H1 (cell line): ENCODE data around the gene PROSER2. TPM values are rescaled to one million over a fixed set of nuclear protein-coding genes. Genes with fewer than 3 reads are reported as not detected.

ENCODE experiments used
- CTCF ChIA-PET: fragments of 300-600 bp; sonication (Branson Sonifier 250); formaldehyde crosslinking; loops from one replicate; lab custom pipeline; 2021; ENCODE audit not compliant: partially characterized antibody; lab: Charles Lee
- POLR2A ChIA-PET: fragments of 300-600 bp; sonication (Branson Sonifier 250); formaldehyde crosslinking; loops from one replicate; lab custom pipeline; 2021; ENCODE audit warnings: inconsistent platforms; ENCODE audit not compliant: partially characterized antibody; lab: Charles Lee
- DNase-seq, 2 experiments: peaks; one replicate each; pipeline versions ENCODE4 v3.0.0 to v3.0.0-alpha.2; 2010 to 2022; ENCODE audit warnings: low spot score in 2 of 2, low read depth in 1 of 2, mixed read lengths in 1 of 2
- FAIRE-seq: peaks from 2 replicates; lab custom pipeline; 2011; peaks lifted over from hg19 to GRCh38; lab: Jason Lieb, UNC
- H2AFZ ChIP-seq: 2 replicates; pipeline ENCODE4 v1.8.1; 2012; ENCODE audit warnings: low read length, inconsistent platforms
- H2AK5ac ChIP-seq: 2 replicates; pipeline ENCODE4 v1.6.1; 2013; ENCODE audit warnings: low read depth, low read length
- H2BK120ac ChIP-seq: replicated peaks from 2 replicates; pipeline ENCODE3; 2013; ENCODE audit warnings: low read depth, low read length, inconsistent platforms
- H2BK12ac ChIP-seq: 2 replicates; pipeline ENCODE4 v1.6.1; 2013; ENCODE audit warnings: low read depth, low read length
- H2BK15ac ChIP-seq: 2 replicates; pipeline ENCODE4 v1.6.1; 2013; ENCODE audit warnings: low read length
- H2BK20ac ChIP-seq: 2 replicates; pipeline ENCODE4 v1.6.1; 2013; ENCODE audit warnings: low read length
- H2BK5ac ChIP-seq: 2 replicates; pipeline ENCODE4 v1.6.1; 2013; ENCODE audit warnings: low read depth, low read length
- H3K14ac ChIP-seq: 2 replicates; pipeline ENCODE4 v1.6.1; 2013; ENCODE audit warnings: inconsistent platforms; ENCODE audit not compliant: insufficient read length
- H3K18ac ChIP-seq: 2 replicates; pipeline ENCODE4 v1.6.1; 2013; ENCODE audit warnings: low read length; ENCODE audit errors: extremely low read depth
- H3K23ac ChIP-seq: 2 replicates; pipeline ENCODE4 v1.6.1; 2013; ENCODE audit warnings: inconsistent platforms; ENCODE audit not compliant: insufficient read length
- H3K23me2 ChIP-seq: 2 replicates; pipeline ENCODE4 v1.6.1; 2013; ENCODE audit warnings: low read depth, low read length
- H3K27ac ChIP-seq: 2 replicates; pipeline ENCODE4 v1.6.1; 2011; ENCODE audit warnings: low read depth, low read length, inconsistent platforms
- H3K27me3 ChIP-seq, 4 experiments: replicated peaks in 1 of 4; 1 replicate in 1 of 4; 2 replicates in 3 of 4; pipeline versions ENCODE4 v1.6.1 to v1.8.1; 2011 to 2013; ENCODE audit warnings: low read length in 3 of 4, mild to moderate bottlenecking in 3 of 4, inconsistent platforms in 2 of 4, mixed read lengths in 2 of 4, moderate library complexity in 1 of 4; ENCODE audit not compliant: control insufficient read depth in 3 of 4, insufficient read depth in 3 of 4; ENCODE audit errors: extremely low read depth in 1 of 4
- H3K36me3 ChIP-seq, 4 experiments: 2 replicates each; pipeline versions ENCODE4 v1.6.1 to v1.8.1; 2011 to 2013; ENCODE audit warnings: mild to moderate bottlenecking in 4 of 4, low read length in 3 of 4, moderate library complexity in 2 of 4, control low read depth in 1 of 4, inconsistent platforms in 1 of 4; ENCODE audit not compliant: insufficient read depth in 4 of 4, control insufficient read depth in 2 of 4
- H3K4ac ChIP-seq: replicated peaks from 2 replicates; pipeline ENCODE3; 2013; ENCODE audit warnings: low read length, low read depth, mixed read lengths, inconsistent platforms; ENCODE audit not compliant: insufficient read length
- H3K4me1 ChIP-seq, 4 experiments: replicated peaks in 1 of 4; 1 replicate in 1 of 4; 2 replicates in 3 of 4; pipeline versions ENCODE4 v1.6.1 to v1.8.1; 2011 to 2013; ENCODE audit warnings: low read length in 3 of 4, inconsistent platforms in 2 of 4, mixed read lengths in 1 of 4; ENCODE audit not compliant: insufficient read depth in 4 of 4, control insufficient read depth in 3 of 4
- H3K4me2 ChIP-seq, 2 experiments: 2 replicates each; pipeline versions ENCODE4 v1.6.1 to v1.8.1; 2011 to 2013; ENCODE audit warnings: low read depth in 2 of 2, low read length in 2 of 2, control low read depth in 1 of 2, inconsistent platforms in 1 of 2, mild to moderate bottlenecking in 1 of 2; ENCODE audit not compliant: insufficient read depth in 1 of 2
- H3K4me3 ChIP-seq, 4 experiments: fragments of 200-600, 300-600 bp in 1 of 4; sonication (generic), shearing (Covaris generic), sonication (Bioruptor Twin) in 1 of 4; 2 replicates each; pipeline versions ENCODE4 v1.5.1 to v1.8.1; 2011 to 2016; ENCODE audit warnings: low read length in 4 of 4, low read depth in 3 of 4, control low read depth in 2 of 4, inconsistent platforms in 2 of 4, mild to moderate bottlenecking in 2 of 4, mixed read lengths in 1 of 4, moderate library complexity in 1 of 4; ENCODE audit not compliant: insufficient read depth in 2 of 4; ENCODE audit errors: extremely low read depth in 1 of 4
- H3K56ac ChIP-seq: replicated peaks from 2 replicates; pipeline ENCODE3; 2013; ENCODE audit warnings: low read depth, mild to moderate bottlenecking, mixed read lengths, low read length, inconsistent platforms; ENCODE audit not compliant: insufficient read length
- H3K79me1 ChIP-seq: 2 replicates; pipeline ENCODE4 v1.6.1; 2013; ENCODE audit warnings: low read depth, low read length, control low read depth
- H3K79me2 ChIP-seq, 2 experiments: 2 replicates each; pipeline versions ENCODE4 v1.6.1 to v1.8.1; 2012 to 2013; ENCODE audit warnings: low read length in 2 of 2, mild to moderate bottlenecking in 2 of 2, inconsistent platforms in 1 of 2; ENCODE audit not compliant: insufficient read depth in 2 of 2, control insufficient read depth in 1 of 2
- H3K9ac ChIP-seq, 4 experiments: replicated peaks in 1 of 4; 1 replicate in 1 of 4; 2 replicates in 3 of 4; pipeline versions ENCODE4 v1.6.1 to v1.8.1; 2011 to 2013; ENCODE audit warnings: low read depth in 3 of 4, low read length in 3 of 4, control low read depth in 2 of 4, mild to moderate bottlenecking in 2 of 4, moderate library complexity in 2 of 4, inconsistent platforms in 1 of 4; ENCODE audit errors: extremely low read depth in 1 of 4
- H3K9me3 ChIP-seq, 2 experiments: 2 replicates each; pipeline versions ENCODE4 v1.6.1 to v1.8.1; 2012 to 2013; ENCODE audit warnings: mild to moderate bottlenecking in 2 of 2, moderate library complexity in 2 of 2, control low read depth in 1 of 2, inconsistent platforms in 1 of 2, low read depth in 1 of 2, low read length in 1 of 2, mixed read lengths in 1 of 2; ENCODE audit not compliant: insufficient read depth in 2 of 2
- H4K20me1 ChIP-seq, 2 experiments: replicated peaks in 1 of 2; 2 replicates each; pipeline versions ENCODE3 to v1.8.1; 2011 to 2013; ENCODE audit warnings: inconsistent platforms in 2 of 2, low read length in 2 of 2, mild to moderate bottlenecking in 1 of 2; ENCODE audit not compliant: insufficient read depth in 2 of 2, control insufficient read depth in 1 of 2
- H4K5ac ChIP-seq: 2 replicates; pipeline ENCODE4 v1.6.1; 2013; ENCODE audit warnings: low read length, low read depth, mixed read lengths, inconsistent platforms; ENCODE audit not compliant: insufficient read length
- H4K8ac ChIP-seq: 2 replicates; pipeline ENCODE4 v1.8.0; 2013; ENCODE audit warnings: mild to moderate bottlenecking, moderate library complexity, low read length, inconsistent platforms; ENCODE audit not compliant: insufficient read depth; ENCODE audit errors: extremely low read depth
- H4K91ac ChIP-seq: replicated peaks from 2 replicates; pipeline ENCODE3; 2013; ENCODE audit warnings: low read length, mixed read lengths, inconsistent platforms; ENCODE audit not compliant: insufficient read length
- EP300 ChIP-seq, 2 experiments: IDR thresholded peaks; 1 replicate in 1 of 2; 2 replicates in 1 of 2; pipeline ENCODE4 v1.6.1; 2011 to 2012; ENCODE audit warnings: low read depth in 2 of 2, low read length in 2 of 2, mild to moderate bottlenecking in 2 of 2, borderline replicate concordance in 1 of 2, inconsistent platforms in 1 of 2, moderate library complexity in 1 of 2
- FOSL1 ChIP-seq: IDR thresholded peaks from 2 replicates; pipeline ENCODE4 v1.6.1; 2011; ENCODE audit warnings: mild to moderate bottlenecking, low read depth, low read length, moderate library complexity; ENCODE audit not compliant: insufficient read depth
- HDAC2 ChIP-seq, 2 experiments: fragments of 300-600 bp in 1 of 2; sonication (generic) in 1 of 2; IDR thresholded peaks; 2 replicates each; pipeline ENCODE4 v1.6.1; 2011 to 2012; ENCODE audit warnings: low read depth in 2 of 2, low read length in 2 of 2, mild to moderate bottlenecking in 2 of 2, moderate library complexity in 2 of 2, borderline replicate concordance in 1 of 2, inconsistent platforms in 1 of 2
- KDM5A ChIP-seq: fragments of 200-600 bp; IDR thresholded peaks from 2 replicates; pipeline ENCODE4 v1.7.1; 2012; ENCODE audit warnings: mild to moderate bottlenecking, low read length, inconsistent platforms, mixed read lengths
- POLR2AphosphoS5 ChIP-seq: IDR thresholded peaks from 2 replicates; pipeline ENCODE4 v1.6.1; 2011; ENCODE audit warnings: low read depth, low read length
- RNF2 ChIP-seq: fragments of 200-900, 300-1000 bp; sonication (generic); IDR thresholded peaks from 2 replicates; pipeline ENCODE4 v1.7.1; 2016; ENCODE audit warnings: borderline replicate concordance, low read depth, mild to moderate bottlenecking, antibody characterized with exemption, low read length; ENCODE audit not compliant: poor library complexity, severe bottlenecking; ENCODE audit errors: missing control alignments
- SIRT6 ChIP-seq: IDR thresholded peaks from one replicate; pipeline ENCODE4 v1.7.1; 2012; ENCODE audit warnings: low read length, inconsistent platforms
- TEAD4 ChIP-seq: IDR thresholded peaks from 2 replicates; pipeline ENCODE4 v1.6.1; 2012; ENCODE audit warnings: low read depth, low read length, inconsistent platforms, mixed read lengths
- WGBS, 2 experiments: shearing (Covaris generic) in 1 of 2; methylation state at CpG; one replicate each; pipeline versions ENCODE4 v1.1.6 to v1.1.7; 2013 to 2015; ENCODE audit warnings: low lambda C conversion rate in 2 of 2, mixed read lengths in 2 of 2, inconsistent platforms in 1 of 2, low coverage in 1 of 2, missing lambda C conversion rate in 1 of 2; ENCODE audit not compliant: insufficient replicate concordance in 2 of 2, insufficient coverage in 1 of 2, insufficient read length in 1 of 2; ENCODE audit errors: extremely low coverage in 1 of 2, missing lambda C conversion rate in 1 of 2; 5-methylcytosine and 5-hydroxymethylcytosine counted together
- polyA plus RNA-seq, 7 experiments: library from polyadenylated mRNA; depleted of rRNA in 3 of 7; stranded (reverse) in 5 of 7; unstranded in 2 of 7; fragments of >200 nt in 5 of 7; fragments of 200-250 nt in 2 of 7; gene quantifications; 1 replicate in 5 of 7; 2 replicates in 1 of 7; 4 replicates in 1 of 7; pipeline versions ENCODE4 v1.2.1 to v1.2.3, GENCODE V29; 2011 to 2013; ENCODE audit warnings: missing spikeins in 2 of 7, mixed read lengths in 2 of 7
- total RNA-seq: library from RNA; stranded (reverse); fragmentation: NEBNext Ultra II Directional; extraction: Animal tissue kit (Norgen Biotek cat#: 25700); gene quantifications from 2 replicates; pipeline ENCODE4 v1.2.1, GENCODE V29; 2021
- TF ChIP-seq, protein P1 (sequence below): IDR thresholded peaks from 2 replicates; pipeline ENCODE4 v1.6.1; 2012; ENCODE audit warnings: inconsistent platforms
- TF ChIP-seq, protein P2 (sequence below): IDR thresholded peaks from 2 replicates; pipeline ENCODE4 v1.6.1; 2011; ENCODE audit warnings: low read depth, mild to moderate bottlenecking, low read length; ENCODE audit not compliant: insufficient read depth

PROSER2 gene
- total and polyA plus RNA-seq, 2 of the 8 experiments (the other 6 are each of a cell fraction or from before 2014, with no cell fraction given): 3.9 to 13.7 TPM

DNA sequence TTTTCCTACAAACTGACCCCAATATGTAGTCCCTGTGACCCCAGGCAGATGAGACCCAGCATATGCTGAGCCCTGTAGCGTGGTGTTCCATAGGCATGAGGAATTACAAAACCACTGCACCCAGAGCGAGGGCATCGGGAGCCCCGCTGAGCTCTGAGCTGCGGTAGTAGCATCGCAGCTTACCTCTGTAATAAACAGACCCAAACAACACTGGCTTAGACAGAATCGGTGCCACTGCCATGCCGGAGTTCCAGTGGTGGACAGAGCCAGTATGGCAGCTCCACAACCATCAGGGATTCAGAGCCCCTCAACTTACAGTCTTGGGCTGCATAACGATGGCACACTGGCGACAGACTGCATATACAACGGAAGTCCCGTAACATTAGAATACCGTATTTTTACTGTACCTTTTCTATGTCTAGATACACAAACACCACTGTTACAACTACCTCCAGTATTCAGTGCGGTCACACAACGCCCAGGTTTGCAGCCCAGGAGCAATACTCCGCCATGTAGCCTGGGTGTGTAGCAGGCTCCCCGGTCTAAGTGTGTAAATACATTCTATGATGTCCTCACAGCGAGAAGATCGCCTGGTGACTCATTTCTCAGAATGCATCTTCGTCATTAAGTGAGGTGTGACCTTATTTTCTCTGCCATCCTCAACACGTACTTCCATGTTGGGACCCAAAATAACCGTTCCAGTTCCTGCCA lies 68.8 kb downstream of the PROSER2 start:
- DNase-seq (no peak), FAIRE-seq (no peak)
- H3K4me2 ChIP-seq: no peak overlapping the region
- H2AK5ac ChIP-seq: no peak overlapping the region
- no peak overlapping the region for H3K9ac ChIP-seq
- no peaks in the 10 kb centered on the region for H3K23me2 ChIP-seq
- H4K91ac ChIP-seq: no peak overlapping the region
- no peak overlapping the region for H2BK5ac ChIP-seq
- H2AFZ ChIP-seq: no peak overlapping the region
- H3K4ac ChIP-seq: no peak overlapping the region
- H3K27ac ChIP-seq: no peak overlapping the region
- no peaks in the 10 kb centered on the region for H3K9me3 ChIP-seq
- no peaks in the 10 kb centered on the region for H3K79me2 ChIP-seq
- no peak overlapping the region for H3K14ac ChIP-seq
- H3K79me1 ChIP-seq: no peaks in the 10 kb centered on the region
- no peak overlapping the region for H2BK120ac ChIP-seq
- 95% methylated on average over 22 of the region's 22 CpGs; no CpG with 5 or more reads in 1 of the 2 experiments for WGBS, 2 experiments
- no peak overlapping the region for H2BK15ac ChIP-seq
- no peak overlapping the region for H3K56ac ChIP-seq
- H3K23ac ChIP-seq: no peak overlapping the region
- H3K27me3 ChIP-seq: no peaks in the 10 kb centered on the region; a peak in 1 of 7 replicates
- POLR2A ChIA-PET: interaction anchor here (1.5 to 1.9 kb wide), 2 partner anchors 10 to 17 kb away, joined by 3 to 5 read pairs; no protein-coding TSS in a partner anchor
- H4K8ac ChIP-seq: no peak overlapping the region
- peaks cover 0 to 1% of the 10 kb centered on the region in 2 experiments for H4K20me1 ChIP-seq
- H2BK12ac ChIP-seq: no peak overlapping the region
- no peaks in the 10 kb centered on the region for H3K36me3 ChIP-seq
- H3K18ac ChIP-seq: no peak overlapping the region
- no peak overlapping the region for H4K5ac ChIP-seq
- no peaks in the 10 kb centered on the region for H3K4me1 ChIP-seq
- no peak overlapping the region for H2BK20ac ChIP-seq
- CTCF ChIA-PET: interaction anchor here (0.7 to 1.2 kb wide), 5 partner anchors 15 to 109 kb away, joined by 3 to 8 read pairs (median 4); no protein-coding TSS in a partner anchor
- no peak overlapping the region for H3K4me3 ChIP-seq
- TF ChIP-seq KDM5A (no peak), SIRT6 (no peak), EP300 (IDR thresholded peaks at IDR 0.05; ENCODE audit: borderline replicate concordance in 1 of 2, low read depth in 2 of 2, low read length in 2 of 2) (no peak), TEAD4 (no peak), POLR2AphosphoS5 (no peak), FOSL1 (no peak), HDAC2 (IDR thresholded peaks at IDR 0.05; ENCODE audit: borderline replicate concordance in 1 of 2, low read depth in 2 of 2, low read length in 2 of 2) (no peak), RNF2 (no peak)
- TF ChIP-seq, protein P1, sequence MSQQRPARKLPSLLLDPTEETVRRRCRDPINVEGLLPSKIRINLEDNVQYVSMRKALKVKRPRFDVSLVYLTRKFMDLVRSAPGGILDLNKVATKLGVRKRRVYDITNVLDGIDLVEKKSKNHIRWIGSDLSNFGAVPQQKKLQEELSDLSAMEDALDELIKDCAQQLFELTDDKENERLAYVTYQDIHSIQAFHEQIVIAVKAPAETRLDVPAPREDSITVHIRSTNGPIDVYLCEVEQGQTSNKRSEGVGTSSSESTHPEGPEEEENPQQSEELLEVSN: no peak
- TF ChIP-seq, protein P2, sequence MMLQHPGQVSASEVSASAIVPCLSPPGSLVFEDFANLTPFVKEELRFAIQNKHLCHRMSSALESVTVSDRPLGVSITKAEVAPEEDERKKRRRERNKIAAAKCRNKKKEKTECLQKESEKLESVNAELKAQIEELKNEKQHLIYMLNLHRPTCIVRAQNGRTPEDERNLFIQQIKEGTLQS: no peak
